Measurements from ENCODE around the gene RCBTB2.

DNA sequence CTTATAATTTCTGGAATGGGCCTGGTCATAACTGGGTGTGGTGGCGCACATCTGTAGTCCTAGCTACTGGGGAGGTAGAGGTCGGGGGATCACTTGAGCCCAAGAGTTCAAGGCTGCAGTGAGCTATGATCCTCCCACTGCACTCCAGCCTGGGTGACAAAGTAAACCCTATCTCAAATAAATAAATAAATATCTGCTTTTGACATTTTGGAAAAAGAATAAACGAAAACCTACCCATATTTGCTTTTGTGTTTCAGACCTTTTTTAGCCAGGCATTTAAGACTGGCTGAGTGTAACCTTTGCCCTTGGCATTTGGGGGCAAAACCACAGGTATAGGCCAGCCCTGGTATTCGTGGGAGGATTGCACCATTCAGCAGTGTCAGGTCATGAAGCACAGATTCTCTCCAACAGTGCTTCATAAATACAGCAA is 14.8 kb upstream of the RCBTB2 start:
- TF ChIP-seq NFRKB (IDR thresholded peaks at IDR 0.05), result no peak
- no peak for TF ChIP-seq SP1 (IDR thresholded peaks at IDR 0.05)
- TF ChIP-seq BHLHE40 (IDR thresholded peaks at IDR 0.05; ENCODE audit: borderline replicate concordance), result no peak
- TF ChIP-seq TARDBP (IDR thresholded peaks at IDR 0.05), result no peak

All from HEK293T (cell line).